Astrocyte (in vitro differentiated cells and primary cell): ENCODE results near the gene CIDEC.

Experiments
- CTCF ChIP-seq: IDR thresholded peaks from 2 replicates; pipeline ENCODE4 v1.5.1; 2011; ENCODE audit warnings: low read depth, mild to moderate bottlenecking, inconsistent platforms, low read length, moderate library complexity; ENCODE audit not compliant: insufficient read depth
- EZH2 ChIP-seq: IDR thresholded peaks from 2 replicates; pipeline ENCODE4 v1.6.1; 2012; ENCODE audit warnings: mild to moderate bottlenecking, low read length, inconsistent platforms; ENCODE audit not compliant: insufficient read depth

GRCh38 chr3:9889405-9889804, 9.4 kb upstream of the CIDEC start:
- TF ChIP-seq CTCF (no peak), EZH2 (no peak)
